ENCODE data around the gene NKAIN1. TPM values are rescaled to one million over a fixed set of nuclear protein-coding genes. Genes with fewer than 3 reads are reported as not detected.
"Not testable (repeated sequence)": the region's sequence is repeated elsewhere in the genome, so short reads cannot be mapped to it uniquely, and the experiment has no call there.

NKAIN1 gene
- total RNA-seq, 2 donors from 2014 or later: not detected

DNA sequence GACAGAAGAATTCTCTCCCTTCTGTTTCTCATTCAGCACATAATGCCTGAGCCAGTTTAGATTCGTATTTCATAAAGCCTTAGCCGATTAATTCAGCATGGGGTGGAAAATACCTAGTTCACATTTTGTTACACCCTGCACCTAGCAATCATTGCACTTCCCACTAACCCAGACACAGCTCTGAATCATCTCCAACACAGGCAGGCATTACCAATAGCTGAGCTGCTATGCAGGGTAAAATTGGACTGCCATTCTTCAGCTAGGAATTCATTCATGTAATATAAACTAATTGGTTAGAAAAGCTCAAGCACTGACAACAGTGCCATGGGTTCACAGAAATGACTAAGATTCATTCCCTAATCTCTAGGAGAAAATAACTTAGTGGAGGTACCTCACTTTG, 26.9 kb upstream of the NKAIN1 start:
- Histone ChIP-seq H3K27me3 (no peaks in the 10 kb centered on the region), H3K4me1 (peaks cover 9% of the 10 kb centered on the region), H3K4me3 (no peak overlapping the region), H3K27ac (no peak overlapping the region), H3K36me3 (replicated peaks in 1 of 2; ENCODE audit: insufficient read depth in 1 of 2, low read depth in 2 of 2) (peaks cover 0 to 18% of the 10 kb centered on the region in 2 donors), H3K9me3 (no peaks in the 10 kb centered on the region)
- ATAC-seq: no peak
- TF ChIP-seq POLR2A (IDR thresholded peaks at IDR 0.05): no peak
- TF ChIP-seq, protein P1, sequence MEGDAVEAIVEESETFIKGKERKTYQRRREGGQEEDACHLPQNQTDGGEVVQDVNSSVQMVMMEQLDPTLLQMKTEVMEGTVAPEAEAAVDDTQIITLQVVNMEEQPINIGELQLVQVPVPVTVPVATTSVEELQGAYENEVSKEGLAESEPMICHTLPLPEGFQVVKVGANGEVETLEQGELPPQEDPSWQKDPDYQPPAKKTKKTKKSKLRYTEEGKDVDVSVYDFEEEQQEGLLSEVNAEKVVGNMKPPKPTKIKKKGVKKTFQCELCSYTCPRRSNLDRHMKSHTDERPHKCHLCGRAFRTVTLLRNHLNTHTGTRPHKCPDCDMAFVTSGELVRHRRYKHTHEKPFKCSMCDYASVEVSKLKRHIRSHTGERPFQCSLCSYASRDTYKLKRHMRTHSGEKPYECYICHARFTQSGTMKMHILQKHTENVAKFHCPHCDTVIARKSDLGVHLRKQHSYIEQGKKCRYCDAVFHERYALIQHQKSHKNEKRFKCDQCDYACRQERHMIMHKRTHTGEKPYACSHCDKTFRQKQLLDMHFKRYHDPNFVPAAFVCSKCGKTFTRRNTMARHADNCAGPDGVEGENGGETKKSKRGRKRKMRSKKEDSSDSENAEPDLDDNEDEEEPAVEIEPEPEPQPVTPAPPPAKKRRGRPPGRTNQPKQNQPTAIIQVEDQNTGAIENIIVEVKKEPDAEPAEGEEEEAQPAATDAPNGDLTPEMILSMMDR (IDR thresholded peaks at IDR 0.05): no peak
- WGBS, 2 donors: 76 to 82% methylated on average over 2 of the region's 2 CpGs
- no peak for DNase-seq
- intact Hi-C loops (cut with DNase I): no loop called here

DNA sequence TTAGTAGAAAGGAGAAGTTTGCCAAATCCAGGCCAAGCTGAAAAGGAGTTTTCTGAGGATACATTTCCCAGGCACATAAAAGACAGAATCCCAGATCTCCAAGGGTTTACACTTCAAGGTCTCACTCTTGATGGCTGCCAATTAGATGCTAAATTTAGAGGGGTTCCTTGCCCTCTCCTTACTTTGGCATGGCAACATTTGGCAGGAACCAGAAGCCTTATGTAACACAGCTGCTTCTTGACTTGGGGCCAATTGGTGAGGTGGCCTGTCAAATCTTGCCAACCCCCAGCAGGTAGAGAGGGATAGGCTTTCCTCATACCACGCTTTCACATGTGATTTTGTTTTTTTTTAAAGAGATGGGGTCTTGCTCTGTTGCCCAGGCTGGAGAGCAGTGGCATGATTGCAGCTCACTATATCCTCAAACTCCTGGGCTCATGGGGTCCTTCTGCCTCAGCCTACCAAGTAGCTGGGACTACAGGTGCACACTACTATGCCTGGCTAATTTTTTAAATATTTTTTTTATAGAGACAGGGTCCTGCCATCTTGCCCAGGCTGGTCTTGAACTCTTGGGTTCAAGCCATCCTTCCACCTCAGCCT, 25.2 kb upstream of the NKAIN1 start:
- Histone ChIP-seq H3K4me1 (peaks cover 9% of the 10 kb centered on the region), H3K36me3 (replicated peaks in 1 of 2; ENCODE audit: insufficient read depth in 1 of 2, low read depth in 2 of 2) (peaks cover 0 to 24% of the 10 kb centered on the region in 2 donors), H3K27me3 (no peaks in the 10 kb centered on the region), H3K9me3 (no peaks in the 10 kb centered on the region), H3K4me3 (no peak overlapping the region), H3K27ac (peak overlapping the region in 2 of 4 donors; percentile 30 to 42)
- intact Hi-C loops (cut with DNase I): no loop called here
- 11 to 17% methylated on average over 1 of the region's 1 CpG for WGBS, 2 donors
- DNase-seq (peak; percentile 73 to 81 (median 76)), ATAC-seq (peak; percentile 82)
- TF ChIP-seq, protein P1 (IDR thresholded peaks at IDR 0.05): no peak
- TF ChIP-seq POLR2A (IDR thresholded peaks at IDR 0.05): no peak

DNA sequence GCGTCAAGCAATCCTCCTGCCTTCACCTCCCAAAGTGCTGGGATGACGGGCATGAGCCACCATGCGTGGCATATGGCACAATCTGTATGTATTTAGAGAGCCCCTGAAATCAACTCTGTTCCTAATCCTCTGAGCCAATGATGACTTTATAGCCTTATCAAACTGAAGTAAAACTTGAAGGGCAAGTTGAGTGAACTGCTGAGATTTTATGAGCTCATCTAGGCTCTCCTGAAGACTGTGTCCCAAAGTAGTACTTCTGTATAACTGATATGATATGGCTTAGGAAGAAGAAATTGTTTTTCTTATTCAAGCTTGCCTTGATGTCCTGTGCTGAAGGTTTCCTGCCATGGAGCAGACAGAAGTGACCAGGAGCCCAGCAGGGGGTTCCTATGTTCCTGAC, 23.7 kb upstream of the NKAIN1 start:
- H3K27ac ChIP-seq: no peak overlapping the region
- H3K4me1 ChIP-seq: peaks cover 9% of the 10 kb centered on the region
- no peaks in the 10 kb centered on the region for H3K9me3 ChIP-seq
- DNase-seq (no peak), ATAC-seq (no peak)
- H3K4me3 ChIP-seq: no peak overlapping the region
- TF ChIP-seq, protein P1 (IDR thresholded peaks at IDR 0.05): no peak
- no peak for TF ChIP-seq POLR2A (IDR thresholded peaks at IDR 0.05)
- no peaks in the 10 kb centered on the region for H3K27me3 ChIP-seq
- peaks cover 0 to 24% of the 10 kb centered on the region in 2 donors for H3K36me3 ChIP-seq (replicated peaks in 1 of 2; ENCODE audit: insufficient read depth in 1 of 2, low read depth in 2 of 2)
- intact Hi-C loops (cut with DNase I): no loop called here
- 95 to 98% methylated on average over 3 of the region's 3 CpGs for WGBS, 2 donors

DNA sequence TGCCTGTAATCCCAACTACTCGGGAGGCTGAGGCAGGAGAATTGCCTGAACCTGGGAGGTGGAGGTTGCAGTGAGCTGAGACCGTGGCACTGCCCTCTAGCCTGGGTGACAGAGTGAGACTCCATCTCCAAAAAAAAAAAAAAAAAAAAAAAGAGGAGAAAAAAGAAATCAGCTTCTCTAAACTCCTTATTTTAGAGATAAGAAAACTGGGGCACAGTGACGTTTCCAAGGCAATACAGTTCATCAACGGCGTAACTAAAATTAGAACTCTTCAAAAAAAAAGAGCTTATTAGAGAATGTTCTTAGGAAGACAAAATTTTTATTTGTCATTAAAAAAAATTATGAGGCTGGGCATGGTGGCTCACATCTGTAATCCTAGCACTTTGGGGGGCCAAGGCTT, 22.7 kb upstream of the NKAIN1 start:
- intact Hi-C loops (cut with DNase I); DNase-seq; H3K9me3 ChIP-seq; H3K27me3 ChIP-seq; H3K27ac ChIP-seq; ATAC-seq; H3K4me3 ChIP-seq; H3K4me1 ChIP-seq: not testable (repeated sequence)
- H3K36me3 ChIP-seq (replicated peaks in 1 of 2; ENCODE audit: insufficient read depth in 1 of 2, low read depth in 2 of 2): peaks cover 0 to 25% of the 10 kb centered on the region in 2 donors
- 93 to 97% methylated on average over 4 to 5 of the region's 5 CpGs for WGBS, 2 donors

DNA sequence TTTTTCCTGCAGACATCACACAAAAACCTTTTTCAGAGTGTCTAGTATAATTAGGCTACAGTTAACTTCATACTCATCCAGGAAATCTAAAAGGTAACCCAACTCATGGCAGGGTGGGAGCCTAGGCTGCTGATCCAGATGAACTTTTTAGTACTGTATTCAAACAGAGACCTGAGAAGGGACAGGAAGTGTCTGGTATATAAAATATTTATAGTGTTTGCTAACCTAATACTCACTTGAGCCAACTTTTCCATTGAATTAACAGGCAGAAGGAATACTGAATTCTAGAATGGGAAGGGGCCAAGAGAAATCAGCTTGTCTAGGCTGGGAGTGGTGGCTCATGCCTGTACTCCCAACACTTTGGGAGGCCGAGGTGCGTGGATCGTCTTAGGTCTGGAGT, 22.2 kb upstream of the NKAIN1 start:
- H3K27ac ChIP-seq: no peak overlapping the region
- no peak overlapping the region for H3K4me3 ChIP-seq
- peaks cover 9% of the 10 kb centered on the region for H3K4me1 ChIP-seq
- no peak for ATAC-seq
- TF ChIP-seq POLR2A (IDR thresholded peaks at IDR 0.05): no peak
- TF ChIP-seq, protein P1 (IDR thresholded peaks at IDR 0.05): no peak
- peaks cover 0 to 20% of the 10 kb centered on the region in 2 donors for H3K36me3 ChIP-seq (replicated peaks in 1 of 2; ENCODE audit: insufficient read depth in 1 of 2, low read depth in 2 of 2)
- WGBS, 2 donors: 98 to 100% methylated on average over 3 of the region's 3 CpGs
- no peak for DNase-seq
- intact Hi-C loops (cut with DNase I): no loop called here
- no peaks in the 10 kb centered on the region for H3K9me3 ChIP-seq
- no peaks in the 10 kb centered on the region for H3K27me3 ChIP-seq

Data from body of pancreas (tissue), 4 donors.